ENCODE data around the gene DBT. TPM values are rescaled to one million over a fixed set of nuclear protein-coding genes. Genes with fewer than 3 reads are reported as not detected.
"Not testable (repeated sequence)": the region's sequence is repeated elsewhere in the genome, so short reads cannot be mapped to it uniquely, and the experiment has no call there.

The DBT gene
- total and polyA plus RNA-seq, 2 donors (not counting 1 experiment from before 2014, with no cell fraction given): 2.6 to 15.1 TPM

DNA sequence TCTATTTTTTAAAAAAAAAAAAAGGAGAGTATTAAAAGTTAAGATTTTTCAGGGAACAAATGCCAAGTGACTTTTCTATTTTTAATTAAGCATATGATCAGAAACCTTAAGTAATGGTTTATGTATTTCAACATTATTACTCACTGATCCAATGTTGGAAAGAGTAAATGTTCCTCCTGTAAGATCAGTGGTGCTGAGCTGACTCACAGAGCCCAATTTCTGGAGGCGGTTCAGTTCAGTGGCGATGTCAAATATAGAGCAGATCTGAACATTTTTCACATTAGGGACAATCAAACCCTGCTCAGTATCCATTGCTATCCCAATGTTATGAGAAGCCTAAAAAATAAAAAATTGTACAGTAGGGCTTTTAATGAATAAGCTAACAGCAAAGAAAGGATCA lies 43.3 kb downstream of the DBT start:
- Histone ChIP-seq H3K9ac (ENCODE audit: low read length) (no peak overlapping the region), H3K4me2 (replicated peaks; ENCODE audit: low read depth, low read length, poor library complexity, severe bottlenecking) (no peak overlapping the region), H3K9me3 (ENCODE audit: control extremely low read depth in 1 of 3, control insufficient read depth in 2 of 3, insufficient read depth in 1 of 3, low read length in 2 of 3) (peaks cover 0 to 1% (median 0%) of the 10 kb centered on the region in 3 donors), H3K27ac (ENCODE audit: low read length in 2 of 2) (no peak overlapping the region), H3K4me3 (ENCODE audit: control extremely low read depth in 1 of 5, extremely low read depth in 1 of 5, insufficient read depth in 1 of 5, low read depth in 2 of 5, low read length in 4 of 5) (no peak overlapping the region), H3K79me2 (ENCODE audit: control insufficient read depth, insufficient read depth, low read length) (no peaks in the 10 kb centered on the region), H4K20me1 (ENCODE audit: control insufficient read depth, insufficient read depth, low read length, poor library complexity, severe bottlenecking) (no peaks in the 10 kb centered on the region), H3K36me3 (replicated peaks in 1 of 2; ENCODE audit: control extremely low read depth in 1 of 2, control insufficient read depth in 1 of 2, extremely low read depth in 1 of 2, insufficient read depth in 2 of 2, low read length in 1 of 2) (peaks cover 1 to 38% of the 10 kb centered on the region in 2 experiments), H3K4me1 (ENCODE audit: control insufficient read depth in 2 of 2, insufficient read depth in 2 of 2, low read length in 2 of 2) (no peaks in the 10 kb centered on the region), H3K27me3 (replicated peaks in 1 of 4; ENCODE audit: control extremely low read depth in 1 of 4, control insufficient read depth in 3 of 4, insufficient read depth in 4 of 4, low read length in 3 of 4) (no peaks in the 10 kb centered on the region), H2AFZ (ENCODE audit: insufficient read depth, low read depth, low read length, poor library complexity, severe bottlenecking) (no peak overlapping the region)
- Mint-ChIP-seq H3K27ac (no peak overlapping the region), H3K4me3 (no peak overlapping the region), H3K27me3 (no peaks in the 10 kb centered on the region), H3K9me3 (ENCODE audit: insufficient read depth) (peaks cover 3% of the 10 kb centered on the region), H3K4me1 (no peaks in the 10 kb centered on the region)
- POLR2A ChIA-PET: no interaction called here
- WGBS (ENCODE audit: insufficient coverage): 100% methylated on average over 1 of the region's 2 CpGs
- CTCF ChIA-PET: no interaction called here
- ATAC-seq (ENCODE audit: low read depth) (no peak), DNase-seq (no peak)
- intact Hi-C loops (cut with micrococcal nuclease): no loop called here
- TF ChIP-seq, protein P1, sequence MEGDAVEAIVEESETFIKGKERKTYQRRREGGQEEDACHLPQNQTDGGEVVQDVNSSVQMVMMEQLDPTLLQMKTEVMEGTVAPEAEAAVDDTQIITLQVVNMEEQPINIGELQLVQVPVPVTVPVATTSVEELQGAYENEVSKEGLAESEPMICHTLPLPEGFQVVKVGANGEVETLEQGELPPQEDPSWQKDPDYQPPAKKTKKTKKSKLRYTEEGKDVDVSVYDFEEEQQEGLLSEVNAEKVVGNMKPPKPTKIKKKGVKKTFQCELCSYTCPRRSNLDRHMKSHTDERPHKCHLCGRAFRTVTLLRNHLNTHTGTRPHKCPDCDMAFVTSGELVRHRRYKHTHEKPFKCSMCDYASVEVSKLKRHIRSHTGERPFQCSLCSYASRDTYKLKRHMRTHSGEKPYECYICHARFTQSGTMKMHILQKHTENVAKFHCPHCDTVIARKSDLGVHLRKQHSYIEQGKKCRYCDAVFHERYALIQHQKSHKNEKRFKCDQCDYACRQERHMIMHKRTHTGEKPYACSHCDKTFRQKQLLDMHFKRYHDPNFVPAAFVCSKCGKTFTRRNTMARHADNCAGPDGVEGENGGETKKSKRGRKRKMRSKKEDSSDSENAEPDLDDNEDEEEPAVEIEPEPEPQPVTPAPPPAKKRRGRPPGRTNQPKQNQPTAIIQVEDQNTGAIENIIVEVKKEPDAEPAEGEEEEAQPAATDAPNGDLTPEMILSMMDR (IDR thresholded peaks at IDR 0.05): no peak
- TF ChIP-seq EZH2 (IDR thresholded peaks at IDR 0.05; ENCODE audit: borderline replicate concordance, insufficient read depth, low read depth, low read length, poor library complexity, severe bottlenecking): no peak

GRCh38 chr1:100205593-100205992 lies 44.0 kb downstream of the DBT start:
- H3K4me3 ChIP-seq (ENCODE audit: control extremely low read depth in 1 of 5, extremely low read depth in 1 of 5, insufficient read depth in 1 of 5, low read depth in 2 of 5, low read length in 4 of 5); H3K4me1 ChIP-seq (ENCODE audit: control insufficient read depth in 2 of 2, insufficient read depth in 2 of 2, low read length in 2 of 2); H3K9ac ChIP-seq (ENCODE audit: low read length); H3K27me3 Mint-ChIP-seq; H2AFZ ChIP-seq (ENCODE audit: insufficient read depth, low read depth, low read length, poor library complexity, severe bottlenecking); ATAC-seq (ENCODE audit: low read depth); H4K20me1 ChIP-seq (ENCODE audit: control insufficient read depth, insufficient read depth, low read length, poor library complexity, severe bottlenecking); H3K4me1 Mint-ChIP-seq; H3K27ac ChIP-seq (ENCODE audit: low read length in 2 of 2); H3K79me2 ChIP-seq (ENCODE audit: control insufficient read depth, insufficient read depth, low read length); DNase-seq; POLR2A ChIA-PET; H3K9me3 ChIP-seq (ENCODE audit: control extremely low read depth in 1 of 3, control insufficient read depth in 2 of 3, insufficient read depth in 1 of 3, low read length in 2 of 3); H3K27me3 ChIP-seq (replicated peaks in 1 of 4; ENCODE audit: control extremely low read depth in 1 of 4, control insufficient read depth in 3 of 4, insufficient read depth in 4 of 4, low read length in 3 of 4); intact Hi-C loops (cut with micrococcal nuclease); CTCF ChIA-PET; H3K4me2 ChIP-seq (replicated peaks; ENCODE audit: low read depth, low read length, poor library complexity, severe bottlenecking); H3K27ac Mint-ChIP-seq; H3K4me3 Mint-ChIP-seq; H3K9me3 Mint-ChIP-seq (ENCODE audit: insufficient read depth): not testable (repeated sequence)
- no CpG with 5 or more reads among the region's 2 CpGs for WGBS (ENCODE audit: insufficient coverage)
- peaks cover 1 to 31% of the 10 kb centered on the region in 2 experiments for H3K36me3 ChIP-seq (replicated peaks in 1 of 2; ENCODE audit: control extremely low read depth in 1 of 2, control insufficient read depth in 1 of 2, extremely low read depth in 1 of 2, insufficient read depth in 2 of 2, low read length in 1 of 2)

GRCh38 chr1:100205103-100205502 lies 44.5 kb downstream of the DBT start:
- intact Hi-C loops (cut with micrococcal nuclease); H3K4me1 ChIP-seq (ENCODE audit: control insufficient read depth in 2 of 2, insufficient read depth in 2 of 2, low read length in 2 of 2); H3K4me3 ChIP-seq (ENCODE audit: control extremely low read depth in 1 of 5, extremely low read depth in 1 of 5, insufficient read depth in 1 of 5, low read depth in 2 of 5, low read length in 4 of 5); H2AFZ ChIP-seq (ENCODE audit: insufficient read depth, low read depth, low read length, poor library complexity, severe bottlenecking); DNase-seq; H3K27ac Mint-ChIP-seq; H3K79me2 ChIP-seq (ENCODE audit: control insufficient read depth, insufficient read depth, low read length); H3K4me2 ChIP-seq (replicated peaks; ENCODE audit: low read depth, low read length, poor library complexity, severe bottlenecking); H3K27me3 Mint-ChIP-seq; H3K9me3 ChIP-seq (ENCODE audit: control extremely low read depth in 1 of 3, control insufficient read depth in 2 of 3, insufficient read depth in 1 of 3, low read length in 2 of 3); H3K27me3 ChIP-seq (replicated peaks in 1 of 4; ENCODE audit: control extremely low read depth in 1 of 4, control insufficient read depth in 3 of 4, insufficient read depth in 4 of 4, low read length in 3 of 4); CTCF ChIA-PET; H3K27ac ChIP-seq (ENCODE audit: low read length in 2 of 2); H3K9me3 Mint-ChIP-seq (ENCODE audit: insufficient read depth); ATAC-seq (ENCODE audit: low read depth); H3K9ac ChIP-seq (ENCODE audit: low read length); POLR2A ChIA-PET; H3K4me3 Mint-ChIP-seq; H3K4me1 Mint-ChIP-seq; H4K20me1 ChIP-seq (ENCODE audit: control insufficient read depth, insufficient read depth, low read length, poor library complexity, severe bottlenecking): not testable (repeated sequence)
- H3K36me3 ChIP-seq (replicated peaks in 1 of 2; ENCODE audit: control extremely low read depth in 1 of 2, control insufficient read depth in 1 of 2, extremely low read depth in 1 of 2, insufficient read depth in 2 of 2, low read length in 1 of 2): peaks cover 1 to 29% of the 10 kb centered on the region in 2 experiments
- WGBS (ENCODE audit: insufficient coverage): 83% methylated on average over 1 of the region's 2 CpGs

Data from B cell (primary cell).